Activated CD8-positive, alpha-beta memory T cell treated with anti-CD3 and anti-CD28 coated beads, Interleukin-2, amount 50 U/mL, for 48 hours (primary cell): ENCODE measurements around the gene NTSR1.
A peak's percentile ranks its signal among the peaks of the same experiment; 100 is the strongest.

Experiments used
- DNase-seq: peaks from one replicate; pipeline ENCODE4 v3.0.0-alpha.2; 2020

The NTSR1 gene

DNA sequence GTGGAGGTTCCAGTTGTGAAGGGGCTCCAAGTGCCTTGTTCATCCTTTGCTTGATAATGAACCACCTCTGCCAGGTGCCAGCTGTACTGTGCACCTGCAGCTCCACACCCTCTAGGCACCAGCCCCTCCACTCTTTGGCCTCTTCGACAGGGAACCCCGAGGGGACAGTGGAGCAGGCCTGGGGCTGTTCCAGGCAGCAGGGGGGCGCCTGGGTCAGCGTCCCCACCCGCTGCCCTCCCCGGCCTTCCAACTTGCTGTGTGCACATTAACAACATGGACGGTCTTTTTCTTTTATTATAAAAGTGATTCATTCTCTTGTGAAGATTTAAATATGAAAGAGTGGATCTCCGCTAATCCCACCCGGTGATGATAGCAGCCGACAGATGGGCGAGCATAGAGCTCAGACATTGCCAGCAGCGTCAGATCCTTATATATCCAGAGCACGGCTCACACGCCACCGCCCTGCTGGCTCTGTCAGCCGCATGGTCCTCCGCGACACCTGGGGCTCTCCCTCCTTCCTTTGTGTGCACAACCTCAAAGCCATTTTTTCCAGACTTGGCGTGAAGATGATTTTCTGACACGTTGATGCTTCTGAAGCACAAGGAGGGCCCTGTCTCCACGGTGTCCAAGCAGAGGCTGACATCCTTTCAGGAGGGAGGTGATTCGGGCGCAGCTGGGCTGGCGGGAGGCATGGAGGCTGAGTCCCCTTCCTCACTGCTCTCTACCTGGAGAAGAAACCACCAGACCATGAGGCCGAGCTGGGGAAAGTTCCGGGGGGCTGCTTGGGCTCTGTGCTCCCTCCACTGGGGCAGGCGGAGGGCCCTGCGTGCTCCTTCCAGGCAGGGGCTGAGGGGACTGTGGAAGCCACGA, 65.4 kb downstream of the NTSR1 start:
- no peak for DNase-seq

DNA sequence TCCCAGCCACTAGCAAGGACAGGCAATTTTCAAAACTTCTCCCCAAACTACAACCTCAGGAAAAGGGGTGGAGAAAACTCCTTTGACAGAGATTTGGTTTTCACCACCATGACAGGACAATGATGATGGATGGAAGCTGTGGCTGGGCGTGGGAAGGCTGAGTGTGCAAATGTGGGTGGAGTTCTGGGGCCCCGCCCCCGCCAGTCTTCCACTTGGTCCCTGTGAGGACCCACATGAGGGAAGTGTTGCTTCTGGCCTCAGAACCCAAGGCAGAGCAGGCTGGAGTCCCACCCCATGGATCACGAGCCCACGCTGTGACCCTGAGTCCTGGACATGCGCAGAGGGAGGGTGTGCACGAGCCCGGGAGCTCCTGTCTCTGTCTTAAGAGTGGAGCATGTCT, 66.1 kb downstream of the NTSR1 start:
- DNase-seq = no peak

DNA sequence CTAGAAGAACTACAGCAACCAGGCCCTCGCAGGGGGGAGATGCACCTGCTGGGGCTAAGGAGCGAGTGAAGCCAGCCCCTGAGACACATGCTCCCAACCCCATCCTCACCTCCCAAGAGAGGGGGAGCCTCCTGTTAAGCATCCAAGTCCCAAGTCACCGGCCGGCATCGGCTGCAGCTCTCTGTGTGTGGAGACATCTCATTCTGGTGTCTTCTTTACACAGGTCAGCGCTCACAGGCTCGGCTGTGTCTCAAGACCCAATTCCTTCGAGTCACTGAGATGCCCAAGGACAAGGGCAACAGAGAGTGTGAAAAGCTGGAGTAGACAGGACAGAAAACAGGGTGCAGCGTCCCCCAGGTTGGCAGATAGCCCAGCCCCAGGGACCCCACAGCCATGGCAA, 66.6 kb downstream of the NTSR1 start:
- DNase-seq = no peak

DNA sequence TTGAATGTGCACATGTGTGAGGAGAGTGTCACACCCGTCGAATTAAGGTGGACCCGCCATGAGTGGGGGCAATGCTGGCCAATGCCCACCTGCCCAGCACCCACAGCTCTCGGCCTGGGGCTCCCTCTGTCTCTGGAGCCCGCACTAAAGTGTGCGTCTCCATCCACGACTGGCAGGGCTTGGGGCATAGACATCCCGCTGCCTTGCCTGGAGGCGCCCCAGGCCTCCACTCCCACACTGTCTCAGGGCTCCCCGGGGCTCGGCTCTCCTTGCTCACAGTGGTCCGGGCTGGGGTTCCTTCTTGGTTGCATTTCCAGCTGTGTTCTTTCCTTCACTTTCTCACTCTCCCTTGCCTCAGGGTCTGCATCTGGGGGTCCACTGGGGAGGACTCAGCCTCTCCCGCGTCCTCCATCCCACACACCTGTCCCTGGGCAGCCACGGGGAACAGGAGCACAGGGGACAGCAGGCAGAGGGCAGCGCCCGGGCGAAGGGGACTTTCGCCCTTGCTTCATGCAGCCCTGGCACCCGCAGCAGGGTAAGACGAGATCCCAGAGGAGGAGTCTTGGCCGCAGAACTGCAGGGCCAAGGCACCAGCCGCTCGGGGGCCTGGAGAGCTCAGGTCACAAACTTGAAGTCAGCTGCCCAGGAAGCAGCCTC, 67.5 kb downstream of the NTSR1 start:
- no peak for DNase-seq

DNA sequence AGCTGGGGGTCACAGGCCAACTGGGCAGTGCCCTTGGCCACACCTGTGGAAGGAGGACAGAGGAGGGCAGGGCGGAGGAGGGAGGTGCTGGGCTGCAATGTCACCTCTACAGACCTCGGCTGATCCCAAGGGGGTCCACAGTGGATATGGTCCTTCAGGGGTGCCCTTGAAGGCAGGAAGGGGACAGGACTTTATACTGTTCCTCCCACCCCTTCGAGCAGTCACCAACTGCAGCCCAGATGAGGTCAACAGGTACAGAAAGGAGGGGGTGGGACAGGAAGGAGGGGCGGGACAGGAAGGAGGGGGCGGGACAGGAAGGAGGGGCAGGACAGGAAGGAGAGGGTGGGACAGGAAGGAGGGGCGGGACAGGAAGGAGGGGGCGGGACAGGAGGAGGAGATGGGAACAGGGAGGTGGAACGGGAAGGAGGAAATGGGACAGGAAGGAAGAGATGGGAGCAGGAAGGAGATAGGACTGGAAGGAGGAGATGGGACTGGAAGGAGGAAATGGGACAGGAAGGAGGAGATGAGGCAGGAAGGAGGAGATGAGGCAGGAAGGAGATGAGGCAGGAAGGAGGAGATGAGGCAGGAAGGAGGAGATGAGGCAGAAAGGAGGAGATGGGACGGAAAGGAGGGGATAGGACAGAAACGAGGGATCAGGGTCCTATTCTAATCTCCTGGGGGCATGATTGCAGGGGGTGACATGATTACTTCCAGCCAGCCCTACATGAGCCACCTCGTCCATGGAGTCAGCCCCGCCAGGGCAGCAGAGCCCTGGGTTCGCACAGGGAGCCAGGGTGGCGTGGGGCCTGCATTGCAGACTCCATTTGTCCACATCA, 68.3 kb downstream of the NTSR1 start:
- DNase-seq = peak; percentile 73

DNA sequence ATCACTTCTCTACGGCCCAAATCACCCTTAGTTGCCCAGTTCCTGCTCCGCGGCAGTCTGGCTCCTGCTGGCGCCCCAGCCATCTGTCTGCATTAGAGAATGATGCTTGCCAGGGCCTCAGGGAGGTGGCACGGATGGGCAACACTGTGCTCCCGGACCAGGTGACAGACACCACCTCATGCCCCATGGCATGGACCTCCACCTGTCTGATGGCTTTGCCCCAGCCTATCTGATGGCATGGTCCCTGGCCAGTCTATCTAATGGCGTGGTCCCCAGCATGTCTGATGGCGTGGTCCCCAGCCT, 68.8 kb downstream of the NTSR1 start:
- DNase-seq = no peak

DNA sequence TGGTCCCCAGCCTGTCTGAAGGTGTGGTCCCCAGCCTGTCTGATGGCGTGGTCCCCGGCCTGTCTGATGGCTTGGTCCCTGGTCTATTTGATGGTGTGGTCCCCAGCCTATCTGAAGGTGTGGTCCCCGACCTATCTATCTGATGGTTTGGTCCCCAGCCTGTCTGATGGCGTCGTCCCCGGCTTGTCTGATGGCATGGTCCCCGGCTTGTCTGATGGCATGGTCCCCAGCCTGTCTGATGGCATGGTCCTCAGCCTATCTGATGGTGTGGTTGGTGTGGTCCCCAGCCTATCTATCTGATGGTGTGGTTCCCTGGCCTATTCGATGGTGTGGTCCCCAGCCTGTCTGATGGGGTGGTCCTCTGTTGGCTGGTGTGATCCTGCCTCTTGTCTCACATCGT, 69.4 kb downstream of the NTSR1 start:
- DNase-seq = no peak

DNA sequence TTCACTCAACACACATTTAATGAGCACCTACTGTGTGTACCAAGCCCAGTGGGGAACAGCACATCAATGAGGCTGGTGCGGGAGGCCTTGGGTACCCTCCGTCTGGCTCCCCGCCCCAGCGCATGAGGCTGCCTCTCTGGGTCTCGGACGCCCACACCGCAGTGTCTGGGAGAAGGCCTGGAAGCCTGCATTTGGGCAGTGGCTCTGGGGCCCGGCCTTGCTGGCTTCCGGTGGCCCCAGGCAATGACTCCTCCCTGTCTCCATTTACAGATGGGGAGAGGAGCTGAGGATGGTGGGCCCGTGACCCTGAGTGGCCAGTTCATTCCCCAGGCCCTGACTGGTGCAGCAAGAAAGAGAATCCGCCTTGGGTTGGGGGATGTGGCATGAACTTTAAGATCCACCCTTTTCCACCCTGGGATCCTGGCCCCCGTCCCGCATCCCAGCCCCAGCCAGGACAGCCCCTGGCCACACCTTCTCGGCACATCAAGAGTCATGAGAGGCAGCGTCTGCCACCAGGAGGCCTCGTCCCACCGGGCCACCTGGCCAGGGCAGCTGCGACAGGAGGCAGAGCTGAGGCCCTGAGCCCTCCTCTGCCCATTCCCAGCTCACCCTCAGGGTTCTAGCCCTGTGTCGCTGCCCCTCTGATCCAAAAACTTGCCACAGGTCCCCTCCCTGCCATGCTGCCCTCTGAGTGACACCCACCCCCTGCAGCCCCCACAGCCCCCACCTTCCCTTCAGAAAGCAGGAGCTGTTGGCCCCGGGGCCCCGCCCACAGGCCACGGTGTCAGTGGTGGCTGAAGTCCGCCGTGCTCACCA, 70.2 kb downstream of the NTSR1 start:
- no peak for DNase-seq

DNA sequence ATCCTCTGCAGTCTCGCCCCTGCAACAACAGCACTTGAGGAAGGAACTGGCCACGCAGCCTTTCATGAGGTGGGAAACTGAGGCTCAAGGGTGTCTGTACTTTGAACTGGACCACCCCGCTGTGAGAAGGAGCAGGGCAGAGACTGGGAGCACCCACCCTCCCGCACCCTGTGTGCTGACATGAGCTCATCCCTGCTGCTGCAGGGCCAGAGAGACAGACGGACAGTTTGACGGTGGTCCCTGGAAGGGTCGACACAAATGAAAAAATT, 70.7 kb downstream of the NTSR1 start:
- DNase-seq = no peak

DNA sequence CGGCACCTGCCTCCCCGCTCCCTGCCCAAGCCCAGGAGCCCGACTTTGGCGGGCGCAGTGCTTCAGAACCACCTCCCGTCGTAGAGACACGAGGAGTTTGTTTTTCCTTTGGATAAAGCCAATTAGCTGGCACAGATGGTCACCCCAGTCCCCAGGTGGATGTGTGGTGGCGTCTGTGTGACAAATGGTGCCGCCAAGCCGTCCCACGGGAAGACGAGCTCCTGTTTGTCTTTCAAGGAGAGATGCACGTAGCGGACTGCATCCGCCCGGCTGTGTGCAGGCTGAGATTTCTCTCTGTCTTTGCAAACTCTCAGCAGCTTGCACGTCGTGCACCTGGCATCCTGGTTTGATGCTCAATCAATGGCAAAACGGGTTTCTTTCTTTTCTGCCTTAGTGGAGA, 71.6 kb downstream of the NTSR1 start:
- no peak for DNase-seq

DNA sequence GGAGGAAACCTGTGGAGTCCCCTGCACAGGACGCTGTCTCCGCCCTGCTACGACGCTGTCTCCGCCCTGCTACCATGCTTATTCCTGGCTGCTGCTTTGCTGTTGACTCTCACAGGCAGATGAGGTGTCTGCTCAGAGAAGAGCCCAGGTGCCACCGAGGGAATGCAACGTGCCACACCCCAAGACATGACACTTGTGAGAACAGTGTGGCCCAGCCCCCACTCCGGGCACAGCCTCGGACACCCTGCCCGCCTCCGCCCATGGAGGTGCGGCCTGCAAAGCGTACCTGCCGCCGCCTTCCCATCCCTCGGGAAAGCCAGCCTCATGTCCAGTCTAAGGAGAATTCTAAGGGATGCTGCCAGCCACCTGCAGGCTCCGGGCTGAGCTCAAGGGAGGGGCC, 72.1 kb downstream of the NTSR1 start:
- no peak for DNase-seq

DNA sequence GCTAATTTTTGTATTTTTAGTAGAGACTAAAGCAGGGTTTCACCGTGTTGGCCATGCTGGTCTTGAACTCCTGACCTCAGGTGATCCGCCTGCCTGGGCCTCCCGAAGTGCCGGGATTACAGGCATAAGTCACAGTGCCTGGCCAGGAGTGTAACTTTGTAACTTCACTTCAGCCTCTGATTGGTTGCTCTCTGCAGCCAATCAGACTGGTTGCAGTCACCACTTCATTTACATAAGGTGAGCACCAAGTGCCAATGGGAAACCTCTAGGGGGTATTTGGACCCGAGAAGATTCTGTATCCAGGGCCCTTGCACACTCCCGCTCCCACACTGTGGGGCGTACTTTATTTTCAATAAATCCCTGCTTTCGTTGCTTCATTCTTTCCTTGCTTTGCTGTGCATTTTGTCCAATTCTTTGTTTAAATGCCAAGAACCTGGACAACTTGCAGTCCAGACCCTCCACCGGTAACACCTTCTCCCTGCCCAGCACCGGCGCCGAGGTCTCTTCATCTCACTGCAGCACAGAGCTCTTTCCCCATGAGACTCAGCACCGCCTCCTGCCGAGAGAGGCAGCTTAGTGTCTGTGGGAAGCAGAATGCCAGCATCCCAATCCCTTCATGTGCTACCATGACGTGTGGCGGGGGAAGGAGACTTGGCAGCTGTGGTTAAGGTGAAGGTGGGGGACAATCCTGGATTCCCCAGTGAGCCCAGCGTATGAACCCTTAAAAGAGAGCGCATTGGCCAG, 73.7 kb downstream of the NTSR1 start:
- no peak for DNase-seq

DNA sequence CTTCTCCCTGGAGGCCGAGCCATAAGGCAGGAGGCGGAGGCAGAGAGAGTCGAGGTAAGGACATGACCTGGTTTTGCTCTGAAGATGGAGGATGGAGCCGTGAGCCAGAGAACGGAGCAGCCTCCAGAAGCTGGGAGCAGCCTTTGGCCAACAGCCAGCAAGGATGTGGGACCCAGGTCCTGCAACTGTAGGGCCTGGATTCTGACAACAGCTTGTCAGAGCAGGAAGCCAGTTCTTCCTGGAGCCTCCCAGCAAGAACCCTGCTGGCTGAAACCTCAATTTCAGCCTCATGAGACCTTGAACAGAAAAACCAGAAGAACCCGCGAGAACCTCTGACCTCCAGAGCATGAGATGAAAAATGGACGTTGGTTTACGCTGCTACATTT, 74.2 kb downstream of the NTSR1 start:
- no peak for DNase-seq

DNA sequence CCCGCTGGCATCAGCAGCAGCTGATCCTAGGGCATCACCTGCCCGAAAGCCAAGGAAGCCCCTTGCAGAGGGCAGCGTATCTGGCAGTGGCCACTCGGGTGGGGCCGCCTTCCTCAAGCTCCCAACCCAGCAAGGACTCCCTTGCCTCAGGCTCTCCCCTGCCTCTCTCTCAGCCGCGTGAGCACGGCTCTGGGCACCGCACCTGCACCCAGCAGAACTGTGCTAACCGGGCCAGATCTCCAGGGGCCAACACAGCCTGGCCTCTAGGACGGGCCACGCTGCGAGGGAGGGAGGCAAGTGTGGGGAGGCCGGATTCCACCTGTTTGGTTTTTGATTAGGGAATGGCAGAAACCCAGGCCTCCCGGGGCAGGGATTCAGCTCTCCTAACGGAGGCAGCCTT, 75.9 kb downstream of the NTSR1 start:
- no peak for DNase-seq

DNA sequence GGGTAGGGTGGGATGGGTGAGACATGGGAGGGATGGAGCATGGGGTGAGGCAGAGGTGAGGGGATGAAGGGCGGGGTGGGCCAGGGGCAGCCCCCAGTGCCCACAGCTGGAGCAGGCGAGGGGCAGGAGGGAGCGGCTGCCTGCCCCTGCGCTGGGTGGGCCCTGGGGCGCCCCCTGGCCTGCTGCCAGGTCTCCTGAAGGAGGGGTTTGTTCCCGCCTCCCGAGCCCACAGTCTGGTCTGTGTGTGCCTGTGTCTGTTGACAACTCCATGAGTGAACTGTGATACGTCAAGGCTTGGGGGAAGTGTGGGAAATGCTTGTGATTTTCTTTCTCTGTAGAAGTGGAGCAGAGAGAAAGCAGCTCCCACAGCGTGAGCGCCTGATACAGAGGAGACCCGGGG, 76.8 kb downstream of the NTSR1 start:
- DNase-seq = no peak

DNA sequence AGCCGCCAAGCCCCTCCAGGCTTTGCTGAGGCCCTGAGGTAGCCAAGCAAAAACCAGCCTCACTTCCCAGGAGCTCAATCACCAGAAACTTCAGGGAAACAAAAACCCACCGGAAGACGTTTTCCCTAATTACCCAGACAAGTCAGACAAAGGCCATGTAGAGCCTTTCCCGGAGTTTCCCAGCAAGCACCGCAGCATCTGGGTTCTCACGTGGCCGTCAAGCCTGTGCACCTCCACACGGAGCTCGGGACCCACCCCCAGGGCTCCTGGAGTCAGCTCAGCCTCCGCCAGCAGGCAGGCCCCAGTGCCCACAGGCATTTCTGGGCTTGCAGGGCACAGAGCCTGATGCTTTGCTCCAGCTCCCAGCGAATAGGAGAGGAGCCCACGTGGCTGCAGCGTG, 77.5 kb downstream of the NTSR1 start:
- no peak for DNase-seq

DNA sequence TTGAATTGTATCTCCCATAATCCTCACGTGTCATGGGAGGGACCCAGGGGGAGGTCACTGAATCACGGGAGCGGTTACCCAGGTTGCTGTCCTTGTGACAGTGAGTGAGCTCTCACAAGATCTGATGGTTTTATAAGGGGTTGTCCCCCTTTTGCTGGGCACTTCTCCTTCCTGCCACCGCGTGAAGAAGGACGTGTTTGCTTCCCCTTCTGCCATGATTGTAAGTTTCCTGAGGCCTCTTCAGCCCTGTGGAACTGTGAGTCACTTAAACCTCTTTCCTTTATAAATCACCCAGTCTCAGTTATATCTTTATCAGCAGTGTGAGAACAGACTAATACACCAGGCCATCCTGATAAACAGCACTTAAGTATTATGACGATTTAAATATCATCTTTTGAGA, 78.7 kb downstream of the NTSR1 start:
- no peak for DNase-seq

DNA sequence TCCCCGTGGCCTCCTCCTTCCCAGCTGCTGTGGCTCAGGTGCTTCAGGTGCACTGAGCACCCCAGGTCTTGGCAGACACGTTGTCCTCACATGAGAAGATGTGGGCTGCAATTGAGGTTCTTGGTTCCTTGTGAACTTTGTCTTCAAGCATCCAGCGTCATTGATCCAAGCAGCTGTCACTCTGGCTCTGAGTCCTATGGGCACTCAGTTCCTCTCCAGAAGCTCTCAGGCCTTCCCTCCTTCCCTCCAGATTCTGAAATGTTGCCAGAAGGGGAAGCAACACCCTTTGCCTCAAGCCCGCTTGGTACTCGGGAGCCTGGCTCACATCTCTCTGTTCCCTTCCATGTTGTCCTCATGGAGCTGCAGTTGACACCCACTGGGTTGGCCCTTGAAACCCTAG, 79.2 kb downstream of the NTSR1 start:
- DNase-seq = no peak

DNA sequence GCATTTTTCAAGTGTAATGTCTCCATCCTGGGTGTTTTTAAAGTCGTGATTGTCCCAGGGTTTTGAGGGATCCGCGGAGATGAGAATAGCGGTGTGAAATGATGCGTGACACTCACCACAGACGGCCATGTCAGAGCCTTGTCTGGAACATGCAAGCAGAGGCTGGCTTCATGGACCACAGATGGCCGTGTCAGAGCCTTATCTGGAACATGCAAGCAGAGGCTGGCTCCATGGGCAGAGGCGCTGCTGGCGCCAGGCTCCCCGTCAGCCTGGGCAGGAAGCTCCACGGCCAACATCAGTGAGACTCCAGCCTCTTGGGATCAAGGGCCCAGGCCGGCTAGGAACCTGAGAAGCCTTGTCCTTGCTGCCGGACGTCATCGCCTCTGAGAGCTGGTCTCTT, 80.0 kb downstream of the NTSR1 start:
- no peak for DNase-seq

DNA sequence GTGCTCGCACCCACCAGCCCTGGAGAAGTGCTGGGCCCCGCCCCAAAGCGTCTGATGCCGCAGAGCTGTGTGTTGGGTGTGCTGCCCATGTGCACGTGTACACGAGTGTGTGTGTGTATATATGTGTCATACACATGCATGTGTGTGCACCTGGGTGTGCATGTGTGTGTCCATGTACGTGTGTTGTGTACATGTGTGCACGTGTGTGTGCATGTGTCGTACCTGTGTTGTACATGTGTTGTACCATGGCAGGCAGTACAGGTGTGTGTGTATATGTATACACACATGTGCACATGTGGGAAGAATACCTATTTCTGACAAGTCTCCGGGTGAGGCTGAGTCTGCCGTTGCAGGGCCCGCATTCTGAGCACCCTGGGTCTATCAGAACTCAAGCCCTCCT, 81.4 kb downstream of the NTSR1 start:
- no peak for DNase-seq

DNA sequence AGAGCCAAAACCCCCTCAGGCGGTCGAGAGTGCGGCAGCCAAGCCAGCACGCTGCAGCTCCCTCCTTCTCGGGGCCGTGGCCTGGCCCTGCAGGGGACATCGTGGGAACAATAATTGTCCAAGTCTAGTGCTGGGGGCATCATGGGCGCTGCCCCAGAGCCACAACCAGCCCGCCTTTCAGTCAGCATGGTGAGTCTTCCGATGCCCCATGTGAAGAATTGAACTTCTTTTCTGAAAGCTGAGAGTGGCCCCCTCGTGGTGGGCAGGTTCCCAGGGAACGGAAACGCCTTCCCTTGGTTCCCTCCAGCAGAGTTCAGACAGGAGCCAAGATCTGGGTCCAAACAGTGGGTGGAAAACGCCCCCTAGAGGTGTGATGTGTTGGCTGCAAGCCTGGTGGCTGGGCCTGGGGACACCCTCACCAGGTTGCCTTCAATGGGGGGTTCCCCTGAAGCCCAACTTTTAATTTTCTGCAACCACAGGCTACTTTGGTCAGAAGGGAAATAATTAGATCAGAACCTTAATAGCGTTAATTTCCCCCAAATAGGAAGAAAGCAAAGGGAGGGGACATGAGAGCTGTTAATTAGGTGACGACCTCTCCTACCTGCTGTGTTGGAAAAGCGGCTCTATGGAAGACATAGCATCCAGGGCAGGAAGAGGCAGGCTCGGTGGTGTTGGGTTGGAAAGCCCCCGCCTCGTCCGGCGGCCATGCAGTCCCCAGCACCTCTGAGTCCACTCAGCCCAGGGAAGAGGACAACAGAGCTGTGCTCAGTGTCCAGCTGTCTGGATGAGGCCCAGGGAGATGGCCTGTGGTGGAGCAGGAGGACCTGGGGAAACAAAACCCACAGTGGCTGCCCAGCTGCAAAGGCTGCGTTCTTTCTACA, 82.9 kb downstream of the NTSR1 start:
- DNase-seq = peak; percentile 86
